ENCODE data around the gene DNAJA3.

- TF ChIP-seq CTCF (conservative IDR thresholded peaks at IDR 0.05; ENCODE audit: low read depth, low read length) (no peak), MAFK (IDR thresholded peaks at IDR 0.05; ENCODE audit: low read depth, low read length) (no peak), POLR2A (IDR thresholded peaks at IDR 0.05; ENCODE audit: low read depth, low read length) (no peak), RAD21 (IDR thresholded peaks at IDR 0.05; ENCODE audit: low read length) (no peak), SMC3 (IDR thresholded peaks at IDR 0.05; ENCODE audit: low read depth, low read length) (no peak), NFE2L2 (IDR thresholded peaks at IDR 0.05; ENCODE audit: low read depth, low read length) (no peak), MXI1 (IDR thresholded peaks at IDR 0.05; ENCODE audit: borderline replicate concordance, low read depth, low read length) (no peak), CEBPB (IDR thresholded peaks at IDR 0.05; ENCODE audit: low read depth, low read length) (no peak), ELK1 (IDR thresholded peaks at IDR 0.05; ENCODE audit: borderline replicate concordance, low read depth, low read length) (no peak), RFX5 (IDR thresholded peaks at IDR 0.05; ENCODE audit: low read depth, low read length) (no peak), MAZ (IDR thresholded peaks at IDR 0.05; ENCODE audit: borderline replicate concordance, low read depth, low read length) (no peak), RCOR1 (IDR thresholded peaks at IDR 0.05; ENCODE audit: insufficient replicate concordance, low read length) (no peak), BHLHE40 (IDR thresholded peaks at IDR 0.05; ENCODE audit: low read depth, low read length) (no peak)
These were observed 43.3 kb downstream of the DNAJA3 start for GRCh38 chr16:4468972-4469371.
